ENCODE measurements around the gene DUS3L.

The DUS3L gene

DNA sequence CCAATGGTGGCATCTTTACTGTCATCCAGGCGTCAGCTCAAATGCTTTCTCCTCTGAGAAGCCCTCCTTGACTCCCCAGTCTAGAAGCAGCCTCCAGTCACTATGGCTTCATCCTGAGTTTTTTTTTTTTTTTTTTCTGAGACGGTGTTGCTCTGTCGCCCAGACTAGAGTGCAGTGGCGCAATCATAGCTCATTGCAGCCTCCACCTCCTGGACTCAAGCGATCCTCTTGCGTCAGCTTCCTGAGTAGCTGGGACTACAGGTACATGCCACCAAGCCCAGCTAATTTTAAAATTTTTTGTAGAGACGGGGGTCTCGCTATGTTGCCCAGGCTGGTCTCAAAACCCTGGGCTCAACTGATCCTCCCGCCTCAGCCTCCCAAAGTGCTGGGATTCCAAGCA lies 18.1 kb upstream of the DUS3L start:
- Mint-ChIP-seq H3K27me3 (ENCODE audit: low read depth) (peaks cover 25% of the 10 kb centered on the region), H3K4me1 (ENCODE audit: low read depth) (peaks cover 5% of the 10 kb centered on the region), H3K9me3 (no peaks in the 10 kb centered on the region), H3K36me3 (ENCODE audit: low read depth) (no peaks in the 10 kb centered on the region), H3K4me3 (no peak overlapping the region), H3K27ac (no peak overlapping the region)

- peaks cover 10% of the 10 kb centered on the region for H3K4me1 Mint-ChIP-seq (ENCODE audit: low read depth)
- H3K9me3 Mint-ChIP-seq: no peaks in the 10 kb centered on the region
- no peak overlapping the region for H3K27ac Mint-ChIP-seq
- H3K27me3 Mint-ChIP-seq (ENCODE audit: low read depth): peaks cover 27% of the 10 kb centered on the region
- no peak overlapping the region for H3K4me3 Mint-ChIP-seq
- H3K36me3 Mint-ChIP-seq (ENCODE audit: low read depth): no peaks in the 10 kb centered on the region
Observed at GRCh38 chr19:5808120-5808816, 17.3 kb upstream of the DUS3L start.

GRCh38 chr19:5806905-5807304 lies 15.9 kb upstream of the DUS3L start:
- Mint-ChIP-seq H3K4me3 (no peak overlapping the region), H3K9me3 (no peaks in the 10 kb centered on the region), H3K27me3 (ENCODE audit: low read depth) (peaks cover 33% of the 10 kb centered on the region), H3K4me1 (ENCODE audit: low read depth) (peaks cover 16% of the 10 kb centered on the region), H3K27ac (no peak overlapping the region), H3K36me3 (ENCODE audit: low read depth) (no peaks in the 10 kb centered on the region)

GRCh38 chr19:5806133-5806489 lies 15.1 kb upstream of the DUS3L start:
- H3K4me3 Mint-ChIP-seq: no peak overlapping the region
- no peak overlapping the region for H3K27ac Mint-ChIP-seq
- peaks cover 36% of the 10 kb centered on the region for H3K27me3 Mint-ChIP-seq (ENCODE audit: low read depth)
- H3K9me3 Mint-ChIP-seq: no peaks in the 10 kb centered on the region
- peaks cover 18% of the 10 kb centered on the region for H3K4me1 Mint-ChIP-seq (ENCODE audit: low read depth)
- no peaks in the 10 kb centered on the region for H3K36me3 Mint-ChIP-seq (ENCODE audit: low read depth)

GRCh38 chr19:5805462-5806132 lies 14.6 kb upstream of the DUS3L start:
- Mint-ChIP-seq H3K36me3 (ENCODE audit: low read depth) (no peaks in the 10 kb centered on the region), H3K27me3 (ENCODE audit: low read depth) (peaks cover 36% of the 10 kb centered on the region), H3K4me1 (ENCODE audit: low read depth) (peaks cover 18% of the 10 kb centered on the region), H3K27ac (no peak overlapping the region), H3K4me3 (no peak overlapping the region), H3K9me3 (no peaks in the 10 kb centered on the region)

DNA sequence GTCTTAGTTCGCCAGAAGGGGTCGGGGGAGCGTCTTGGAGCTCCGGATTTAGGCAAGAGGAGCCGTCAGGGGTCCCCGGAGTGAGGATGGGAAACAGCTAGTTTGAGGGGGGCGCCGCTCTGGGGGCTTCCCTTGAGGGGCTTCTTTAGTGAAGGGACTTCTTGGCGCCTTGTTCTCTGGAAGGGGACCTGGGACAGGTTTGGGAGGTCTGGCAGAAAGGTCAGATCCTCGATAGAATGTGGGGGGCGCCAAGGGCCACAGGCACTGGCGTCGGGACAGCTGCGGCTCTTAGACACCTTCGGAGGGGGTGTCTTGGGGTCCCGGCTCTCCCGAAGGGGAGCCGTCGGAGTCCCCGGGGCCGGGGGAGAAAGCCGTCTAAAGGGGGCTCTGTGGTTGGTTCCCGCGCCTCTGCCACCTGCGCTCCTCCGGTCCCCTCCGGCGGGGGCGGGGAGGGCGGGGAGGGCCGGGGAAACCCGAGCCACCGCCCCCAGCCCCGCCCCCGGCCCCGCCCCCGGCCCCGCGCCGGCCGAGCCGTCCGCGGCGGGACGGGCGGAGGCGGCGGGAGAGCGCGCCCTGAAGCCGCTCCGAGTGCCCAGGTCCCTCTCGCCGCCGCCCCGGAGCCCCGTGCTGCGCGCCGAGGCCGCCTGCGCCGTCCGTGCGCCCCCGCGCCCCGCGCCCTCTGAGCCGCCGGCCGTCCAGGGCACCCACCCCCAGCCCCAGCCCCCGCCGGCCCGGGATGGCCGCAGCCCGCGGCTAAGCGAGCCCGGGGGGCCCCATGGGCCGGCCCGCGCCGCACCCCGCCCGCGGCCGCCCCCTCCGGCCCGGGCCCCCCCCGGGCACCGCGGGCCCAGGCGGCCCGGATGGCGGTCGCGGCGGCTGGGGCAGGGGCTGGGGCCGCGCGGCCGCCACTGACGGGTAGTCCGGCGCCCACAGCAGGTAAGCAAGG lies 13.8 kb upstream of the DUS3L start, which contains the start of gene NRTN:
NRTN (plus strand) TSS at position 552 of the 946 bp plus-strand sequence. CDS start 19,099 bp downstream, outside the sequence.
- H3K9me3 Mint-ChIP-seq: no peaks in the 10 kb centered on the region

DNA sequence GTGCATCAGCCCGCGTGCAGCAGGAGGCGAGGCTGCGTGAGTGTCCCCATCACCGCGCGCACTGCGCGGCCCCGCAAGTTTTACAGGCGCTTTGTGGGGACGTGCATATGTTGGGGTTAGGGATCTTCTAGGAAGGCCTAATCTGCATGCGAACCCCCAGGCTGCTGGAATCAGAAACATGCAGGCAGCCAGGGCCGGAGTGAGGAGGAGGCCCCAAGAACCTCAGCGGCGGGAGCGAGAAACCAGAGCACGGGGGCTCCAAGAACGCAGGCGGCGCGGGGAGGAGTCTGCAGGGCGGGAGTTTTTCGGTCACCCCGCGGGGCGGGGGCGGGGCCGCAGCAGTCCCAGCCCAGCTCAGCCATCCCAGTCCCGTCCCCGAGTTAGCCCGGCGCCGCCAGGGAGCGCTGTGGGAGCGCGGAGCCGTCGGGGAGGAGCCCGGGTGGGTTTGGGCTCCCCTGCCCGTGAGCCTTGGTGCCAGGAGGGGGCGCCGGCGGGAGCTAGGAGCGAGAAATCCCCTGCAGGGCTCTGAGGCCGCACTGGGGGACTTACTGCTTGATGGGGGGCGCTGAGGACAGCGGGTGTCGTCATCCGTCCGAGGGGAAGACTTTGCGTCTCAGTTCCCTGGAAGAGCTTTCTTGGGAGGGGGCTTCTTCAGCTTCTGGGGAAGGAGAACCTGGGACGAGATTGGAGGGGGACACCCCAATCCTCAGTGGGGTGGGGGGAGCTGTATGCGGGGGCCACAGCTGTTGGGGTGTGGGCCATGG lies 13.0 kb upstream of the DUS3L start:
- H3K27me3 Mint-ChIP-seq (ENCODE audit: low read depth): peaks cover 43% of the 10 kb centered on the region
- no peaks in the 10 kb centered on the region for H3K36me3 Mint-ChIP-seq (ENCODE audit: low read depth)
- peaks cover 18% of the 10 kb centered on the region for H3K4me1 Mint-ChIP-seq (ENCODE audit: low read depth)
- H3K9me3 Mint-ChIP-seq: no peaks in the 10 kb centered on the region
- peak overlapping the region; percentile 79 for H3K27ac Mint-ChIP-seq
- peak overlapping the region; percentile 73 for H3K4me3 Mint-ChIP-seq

More for the DNA sequence above, 13.8 kb upstream of the DUS3L start, which contains the start of gene NRTN:
- peak within 1 kb of the TSS; percentile 73 for H3K4me3 Mint-ChIP-seq
- no peaks in the 10 kb centered on the region for H3K36me3 Mint-ChIP-seq (ENCODE audit: low read depth)
- H3K27me3 Mint-ChIP-seq (ENCODE audit: low read depth): peaks cover 36% of the 10 kb centered on the region
- H3K4me1 Mint-ChIP-seq (ENCODE audit: low read depth): peaks cover 18% of the 10 kb centered on the region
- H3K27ac Mint-ChIP-seq: peak within 1 kb of the TSS; percentile 79

GRCh38 chr19:5803441-5803751 lies 12.4 kb upstream of the DUS3L start:
- Mint-ChIP-seq H3K27me3 (ENCODE audit: low read depth) (peaks cover 48% of the 10 kb centered on the region), H3K4me1 (ENCODE audit: low read depth) (peaks cover 18% of the 10 kb centered on the region), H3K27ac (no peak overlapping the region), H3K9me3 (no peaks in the 10 kb centered on the region), H3K36me3 (ENCODE audit: low read depth) (no peaks in the 10 kb centered on the region), H3K4me3 (peak overlapping the region; percentile 63)

DNA sequence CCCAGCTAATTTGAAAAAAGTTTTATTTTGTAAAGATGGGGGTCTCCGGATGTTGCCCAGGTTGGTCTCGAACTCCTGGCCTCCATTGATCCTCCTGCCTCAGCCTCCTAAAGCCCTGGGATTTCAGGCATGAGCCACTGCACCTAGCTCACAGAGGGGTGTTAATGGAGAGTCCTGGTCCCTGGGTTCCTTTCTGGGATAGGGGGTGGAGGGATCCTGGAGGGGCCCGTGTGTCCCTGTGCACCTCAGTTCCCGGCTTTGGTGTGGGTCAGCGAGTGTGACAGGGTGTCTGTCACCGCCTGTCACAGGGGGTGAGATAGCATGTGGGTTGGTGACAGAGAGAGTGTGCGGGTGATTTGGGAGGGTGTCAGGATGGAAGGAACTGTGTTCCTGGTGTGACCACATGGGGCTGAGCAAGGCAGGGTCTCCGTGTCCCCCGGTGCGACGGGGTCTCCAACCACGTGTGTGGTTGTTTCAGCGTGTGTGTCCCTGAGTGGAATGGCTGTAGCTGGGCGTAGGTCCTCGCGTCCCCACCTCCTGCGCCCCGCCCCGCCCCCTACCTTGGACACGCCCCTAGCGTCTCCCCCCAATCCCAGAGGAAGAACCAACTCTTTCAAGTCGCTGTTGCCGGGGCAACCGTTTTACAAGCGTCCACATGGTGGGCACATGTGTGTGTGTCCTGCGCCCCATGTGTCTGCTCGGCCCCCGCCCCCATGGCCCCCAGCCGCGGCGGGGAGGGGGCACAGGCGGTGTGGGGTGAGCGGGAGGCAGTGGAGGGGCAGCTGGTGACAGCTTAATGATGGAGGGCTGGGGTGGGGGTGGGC lies 11.0 kb upstream of the DUS3L start:
- Mint-ChIP-seq H3K4me1 (ENCODE audit: low read depth) (peaks cover 18% of the 10 kb centered on the region), H3K27ac (peak overlapping the region; percentile 41), H3K4me3 (no peak overlapping the region), H3K27me3 (ENCODE audit: low read depth) (peaks cover 42% of the 10 kb centered on the region), H3K9me3 (no peaks in the 10 kb centered on the region), H3K36me3 (ENCODE audit: low read depth) (no peaks in the 10 kb centered on the region)

DNA sequence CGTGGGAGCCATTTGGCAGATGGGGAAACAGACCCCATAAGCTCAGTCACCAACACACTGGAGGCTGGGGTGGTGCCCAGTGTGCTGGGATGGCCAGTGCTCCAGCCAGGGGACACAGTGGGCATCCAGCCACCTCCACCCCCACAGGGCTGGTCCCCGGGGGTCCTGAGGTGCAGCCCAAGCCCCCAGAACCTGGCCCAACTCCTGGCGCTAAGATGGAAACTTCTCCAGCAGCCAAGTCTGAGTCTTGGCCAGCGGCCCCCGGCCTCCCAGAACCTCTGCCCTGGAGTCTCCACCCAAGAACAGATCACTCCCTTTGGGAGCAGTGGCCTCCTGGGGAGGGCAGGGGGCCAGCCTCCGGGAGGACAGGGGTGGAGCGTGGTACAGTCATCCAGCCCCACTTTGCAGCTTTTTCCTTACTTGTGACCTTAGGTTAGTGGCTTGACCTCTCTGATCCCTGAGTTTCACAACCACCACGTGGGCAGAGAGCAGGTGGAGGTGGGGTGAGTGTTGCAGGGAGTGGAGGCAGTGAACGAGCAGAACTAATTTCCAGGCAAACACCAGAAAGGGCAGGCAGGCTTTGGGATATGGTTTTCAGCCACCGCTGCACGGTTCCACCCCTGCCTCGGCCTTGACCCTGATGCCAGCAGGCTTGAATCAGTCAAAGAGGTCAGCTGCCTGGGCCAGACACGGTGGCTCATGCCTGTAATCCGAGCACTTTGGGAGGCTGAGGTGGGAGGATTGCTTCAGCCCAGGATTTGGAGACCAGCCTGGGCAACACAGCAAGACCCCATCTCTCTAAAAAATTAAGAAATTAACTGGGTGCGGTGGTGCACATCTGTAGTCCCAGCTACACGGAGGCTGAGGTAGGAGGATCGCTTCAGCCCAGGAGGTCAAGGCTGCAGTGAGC lies 9.7 kb upstream of the DUS3L start:
- Mint-ChIP-seq H3K27ac (no peak overlapping the region), H3K4me3 (no peak overlapping the region), H3K4me1 (ENCODE audit: low read depth) (peaks cover 18% of the 10 kb centered on the region), H3K27me3 (ENCODE audit: low read depth) (peaks cover 29% of the 10 kb centered on the region), H3K9me3 (no peaks in the 10 kb centered on the region), H3K36me3 (ENCODE audit: low read depth) (no peaks in the 10 kb centered on the region)

- H3K27me3 Mint-ChIP-seq (ENCODE audit: low read depth): peaks cover 29% of the 10 kb centered on the region
- H3K9me3 Mint-ChIP-seq: no peaks in the 10 kb centered on the region
- peaks cover 18% of the 10 kb centered on the region for H3K4me1 Mint-ChIP-seq (ENCODE audit: low read depth)
- H3K27ac Mint-ChIP-seq: no peak overlapping the region
- no peaks in the 10 kb centered on the region for H3K36me3 Mint-ChIP-seq (ENCODE audit: low read depth)
- no peak overlapping the region for H3K4me3 Mint-ChIP-seq
Observed at GRCh38 chr19:5799247-5800241, 8.6 kb upstream of the DUS3L start.

GRCh38 chr19:5798244-5798643 lies 7.3 kb upstream of the DUS3L start:
- Mint-ChIP-seq H3K27me3 (ENCODE audit: low read depth) (peaks cover 22% of the 10 kb centered on the region), H3K36me3 (ENCODE audit: low read depth) (no peaks in the 10 kb centered on the region), H3K4me3 (no peak overlapping the region), H3K9me3 (no peaks in the 10 kb centered on the region), H3K4me1 (ENCODE audit: low read depth) (peaks cover 7% of the 10 kb centered on the region), H3K27ac (no peak overlapping the region)
